MCF 10A (cell line): ENCODE data around the gene PARD6A. TPM values are rescaled to one million over a fixed set of nuclear protein-coding genes. Genes with fewer than 3 reads are reported as not detected.

Experiments
- BruUV-seq: library from RNA; stranded (reverse); fragments of 400-500 nt; replicated peaks from 2 replicates; lab custom pipeline; 2021; lab: Mats Ljungman, UMichigan
- CTCF ChIA-PET: fragments of 300-600 bp; sonication (Branson Sonifier 250); formaldehyde crosslinking; extraction: SDS; loops from one replicate; lab custom pipeline; 2021; ENCODE audit warnings: antibody characterized with exemption, inconsistent platforms; lab: Yijun Ruan, JAX
- POLR2A ChIA-PET: fragments of 300-600, 350-650 bp; sonication (Branson Sonifier 250); formaldehyde crosslinking; extraction: SDS; loops from one replicate; lab custom pipeline; 2020; ENCODE audit warnings: antibody characterized with exemption, inconsistent platforms; lab: Yijun Ruan, JAX
- DNase-seq: peaks from one replicate; pipeline ENCODE4 v3.0.0-alpha.2; 2018; ENCODE audit not compliant: unreplicated experiment
- H3K27ac Mint-ChIP-seq: one replicate; pipeline ENCODE4 v1.8.0; 2022; ENCODE audit warnings: mild to moderate bottlenecking, low read depth, mixed read lengths; ENCODE audit not compliant: unreplicated experiment
- H3K27me3 Mint-ChIP-seq: one replicate; pipeline ENCODE4 v1.8.0; 2022; ENCODE audit warnings: mixed read lengths; ENCODE audit not compliant: insufficient read depth, unreplicated experiment
- H3K36me3 Mint-ChIP-seq: one replicate; pipeline ENCODE4 v1.8.0; 2022; ENCODE audit warnings: mild to moderate bottlenecking, moderate library complexity, mixed read lengths; ENCODE audit not compliant: insufficient read depth, unreplicated experiment
- H3K4me1 Mint-ChIP-seq: one replicate; pipeline ENCODE4 v1.8.0; 2022; ENCODE audit warnings: mixed read lengths; ENCODE audit not compliant: insufficient read depth, unreplicated experiment
- H3K4me3 Mint-ChIP-seq: one replicate; pipeline ENCODE4 v1.8.0; 2022; ENCODE audit warnings: mild to moderate bottlenecking, moderate library complexity, mixed read lengths; ENCODE audit not compliant: unreplicated experiment
- H3K9me3 Mint-ChIP-seq: one replicate; pipeline ENCODE4 v1.8.0; 2022; ENCODE audit warnings: mixed read lengths; ENCODE audit not compliant: unreplicated experiment
- CTCF ChIP-seq: fragments of 200-600 bp; IDR thresholded peaks from one replicate; pipeline ENCODE4 v1.8.0; 2022; ENCODE audit warnings: antibody characterized with exemption, mild to moderate bottlenecking; ENCODE audit not compliant: unreplicated experiment
- intact Hi-C: fragments of 100-400 bp; cut with micrococcal nuclease; formaldehyde crosslinking; loops from 2 replicates; pipeline ENCODE4 v1.14.1; 2022
- total RNA-seq: library from RNA; stranded (reverse); gene quantifications from 2 replicates; pipeline ENCODE4 v1.2.3, GENCODE V29; 2022

PARD6A gene
- total RNA-seq, 1 experiment from 2014 or later = 4.5 TPM

DNA sequence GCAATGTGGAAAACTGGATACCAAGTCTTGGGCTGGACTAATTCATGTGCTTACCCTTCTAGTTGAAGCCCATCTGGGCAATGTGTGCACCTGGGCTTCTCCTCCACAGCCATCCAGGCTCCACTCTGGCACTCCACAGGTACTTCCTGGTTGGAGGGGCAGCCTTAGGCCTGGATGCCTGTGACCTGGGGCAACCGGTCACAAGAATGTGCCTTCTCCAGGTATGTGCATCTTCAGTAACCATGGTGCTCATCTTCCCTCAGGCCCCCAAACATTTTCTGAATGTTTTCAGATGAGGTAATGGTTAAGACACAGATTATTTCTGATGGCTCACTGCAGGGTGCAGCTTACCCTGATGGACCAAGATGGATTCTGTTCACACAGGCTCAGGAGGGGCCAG, 17.0 kb downstream of the PARD6A start:
- CTCF ChIA-PET = no interaction called here
- POLR2A ChIA-PET = no interaction called here

GRCh38 chr16:67678354-67679023, 17.7 kb downstream of the PARD6A start:
- no peak overlapping the region for H3K27ac Mint-ChIP-seq
- H3K9me3 Mint-ChIP-seq = no peaks in the 10 kb centered on the region
- POLR2A ChIA-PET = interaction anchor here (0.6 to 0.7 kb wide), 2 partner anchors 90 to 145 kb away, joined by 3 read pairs; no protein-coding TSS in a partner anchor
- no peak overlapping the region for H3K4me3 Mint-ChIP-seq
- peaks cover 8% of the 10 kb centered on the region for H3K4me1 Mint-ChIP-seq
- H3K27me3 Mint-ChIP-seq = no peaks in the 10 kb centered on the region
- peaks cover 26% of the 10 kb centered on the region for H3K36me3 Mint-ChIP-seq
- DNase-seq = no peak
- CTCF ChIA-PET = interaction anchor here (0.5 kb wide), 1 partner anchor 411 kb away, joined by 3 read pairs; no protein-coding TSS in a partner anchor
- BruUV-seq = no TSS peak
- intact Hi-C loops = loop anchor here (10.0 kb wide), 1 partner anchor 166 kb away; the partner anchor contains the start of genes CENPT, NUTF2 and THAP11
- TF ChIP-seq CTCF = no peak

More for the DNA sequence above, 17.0 kb downstream of the PARD6A start:
- H3K36me3 Mint-ChIP-seq = peaks cover 19% of the 10 kb centered on the region
- BruUV-seq = no TSS peak
- peaks cover 8% of the 10 kb centered on the region for H3K4me1 Mint-ChIP-seq
- H3K27ac Mint-ChIP-seq = no peak overlapping the region
- H3K9me3 Mint-ChIP-seq = no peaks in the 10 kb centered on the region
- no peak for TF ChIP-seq CTCF
- DNase-seq = no peak
- no peak overlapping the region for H3K4me3 Mint-ChIP-seq
- intact Hi-C loops = loop anchor here (10.0 kb wide), 1 partner anchor 167 kb away; the partner anchor contains the start of genes CENPT, NUTF2 and THAP11
- no peaks in the 10 kb centered on the region for H3K27me3 Mint-ChIP-seq

- ChIA-PET POLR2A (interaction anchor here (0.7 kb wide), 2 partner anchors 217 to 255 kb away, joined by 3 read pairs; no protein-coding TSS in a partner anchor), CTCF (interaction anchor here (0.5 to 0.8 kb wide), 6 partner anchors 11 to 305 kb away, joined by 3 to 5 read pairs (median 3); no protein-coding TSS in a partner anchor)
- no peaks in the 10 kb centered on the region for H3K4me1 Mint-ChIP-seq
- H3K36me3 Mint-ChIP-seq = peaks cover 33% of the 10 kb centered on the region
- TF ChIP-seq CTCF = no peak
- no peak for DNase-seq
- BruUV-seq = no TSS peak
- intact Hi-C loops = loop anchor here (10.0 kb wide), 1 partner anchor 165 kb away; the partner anchor contains the start of genes CENPT, NUTF2 and THAP11
- no peaks in the 10 kb centered on the region for H3K9me3 Mint-ChIP-seq
- H3K4me3 Mint-ChIP-seq = no peak overlapping the region
- no peaks in the 10 kb centered on the region for H3K27me3 Mint-ChIP-seq
- H3K27ac Mint-ChIP-seq = no peak overlapping the region
These were observed 19.5 kb downstream of the PARD6A start for GRCh38 chr16:67679935-67680897.
